Type B pancreatic cell (in vitro differentiated cells): ENCODE results near the gene ENPP7. TPM values are rescaled to one million over a fixed set of nuclear protein-coding genes. Genes with fewer than 3 reads are reported as not detected.
A peak's percentile ranks its signal among the peaks of the same experiment; 100 is the strongest.

Experiments
- DNase-seq: peaks from one replicate; pipeline ENCODE4 v3.0.0; 2021; ENCODE audit warnings: mixed read lengths; ENCODE audit not compliant: unreplicated experiment; ENCODE audit errors: extremely low spot score
- H3K27ac Mint-ChIP-seq: 2 replicates; pipeline ENCODE4 v1.8.0; 2021; ENCODE audit warnings: mild to moderate bottlenecking, mixed read lengths
- H3K27me3 Mint-ChIP-seq: 2 replicates; pipeline ENCODE4 v1.8.0; 2021; ENCODE audit warnings: mixed read lengths
- H3K36me3 Mint-ChIP-seq: 2 replicates; pipeline ENCODE4 v1.8.0; 2021; ENCODE audit warnings: mixed read lengths
- H3K4me1 Mint-ChIP-seq: one replicate; pipeline ENCODE4 v1.8.0; 2021; ENCODE audit warnings: mixed read lengths; ENCODE audit not compliant: unreplicated experiment
- H3K4me3 Mint-ChIP-seq: 2 replicates; pipeline ENCODE4 v1.8.0; 2021; ENCODE audit warnings: mild to moderate bottlenecking, mixed read lengths
- H3K9me3 Mint-ChIP-seq: 2 replicates; pipeline ENCODE4 v1.8.0; 2021; ENCODE audit warnings: mixed read lengths
- CTCF ChIP-seq: fragments of 200-600 bp; sonication (generic); conservative IDR thresholded peaks from 2 replicates; pipeline ENCODE4 v1.5.0; 2021; ENCODE audit warnings: antibody characterized with exemption, mild to moderate bottlenecking
- total RNA-seq: library from RNA; stranded (reverse); gene quantifications from 2 replicates; pipeline ENCODE4 v1.2.1, GENCODE V29; 2021; ENCODE audit warnings: low replicate concordance

Gene ENPP7
- total RNA-seq, 1 donor from 2014 or later, result 5.3 TPM

GRCh38 chr17:79730437-79730768 is 340 bp upstream of the ENPP7 start:
- Mint-ChIP-seq H3K36me3 (no peaks in the 10 kb centered on the region), H3K27me3 (no peaks in the 10 kb centered on the region), H3K4me1 (peaks cover 21% of the 10 kb centered on the region), H3K4me3 (no peak overlapping the region), H3K27ac (no peak overlapping the region), H3K9me3 (no peaks in the 10 kb centered on the region)
- no peak for TF ChIP-seq CTCF
- DNase-seq, result no peak

- H3K4me1 Mint-ChIP-seq, result peaks cover 16% of the 10 kb centered on the region
- H3K27me3 Mint-ChIP-seq, result no peaks in the 10 kb centered on the region
- H3K4me3 Mint-ChIP-seq, result no peak overlapping the region
- no peaks in the 10 kb centered on the region for H3K9me3 Mint-ChIP-seq
- no peaks in the 10 kb centered on the region for H3K36me3 Mint-ChIP-seq
- TF ChIP-seq CTCF, result no peak
- H3K27ac Mint-ChIP-seq, result peak overlapping the region; percentile 9
- no peak for DNase-seq
Measured at GRCh38 chr17:79732254-79732653, 1.5 kb downstream of the ENPP7 start.

- H3K27ac Mint-ChIP-seq, result peak overlapping the region; percentile 19
Measured at GRCh38 chr17:79732804-79733691, 2.3 kb downstream of the ENPP7 start.

GRCh38 chr17:79733692-79734070 is 2.9 kb downstream of the ENPP7 start:
- Mint-ChIP-seq H3K27ac (peak overlapping the region; percentile 19), H3K9me3 (no peaks in the 10 kb centered on the region), H3K27me3 (no peaks in the 10 kb centered on the region), H3K4me1 (peaks cover 14% of the 10 kb centered on the region), H3K4me3 (no peak overlapping the region), H3K36me3 (no peaks in the 10 kb centered on the region)
- no peak for TF ChIP-seq CTCF
- DNase-seq, result no peak

More at GRCh38 chr17:79732804-79733691, 2.3 kb downstream of the ENPP7 start:
- TF ChIP-seq CTCF, result no peak
- H3K36me3 Mint-ChIP-seq, result no peaks in the 10 kb centered on the region
- H3K9me3 Mint-ChIP-seq, result no peaks in the 10 kb centered on the region
- peaks cover 16% of the 10 kb centered on the region for H3K4me1 Mint-ChIP-seq
- H3K4me3 Mint-ChIP-seq, result no peak overlapping the region
- DNase-seq, result no peak
- H3K27me3 Mint-ChIP-seq, result no peaks in the 10 kb centered on the region

GRCh38 chr17:79735096-79735495 is 4.4 kb downstream of the ENPP7 start:
- H3K4me3 Mint-ChIP-seq, result no peak overlapping the region

More at GRCh38 chr17:79735096-79735495, 4.4 kb downstream of the ENPP7 start:
- TF ChIP-seq CTCF, result no peak
- H3K9me3 Mint-ChIP-seq, result no peaks in the 10 kb centered on the region
- peaks cover 22% of the 10 kb centered on the region for H3K4me1 Mint-ChIP-seq
- H3K36me3 Mint-ChIP-seq, result no peaks in the 10 kb centered on the region
- no peak overlapping the region for H3K27ac Mint-ChIP-seq
- no peak for DNase-seq
- peaks cover 2% of the 10 kb centered on the region for H3K27me3 Mint-ChIP-seq
